HFFc6 (cell line): ENCODE data around the gene GNB1. TPM values are rescaled to one million over a fixed set of nuclear protein-coding genes. Genes with fewer than 3 reads are reported as not detected.

Source experiments
- DNase-seq: peaks from one replicate; pipeline ENCODE4 v3.0.0-alpha.2; 2018
- H3K27ac Mint-ChIP-seq: 2 replicates; pipeline ENCODE4 v1.8.0; 2020; ENCODE audit warnings: mild to moderate bottlenecking, mixed read lengths
- H3K27me3 Mint-ChIP-seq: 2 replicates; pipeline ENCODE4 v1.8.0; 2021; ENCODE audit warnings: mild to moderate bottlenecking, moderate library complexity, mixed read lengths; ENCODE audit not compliant: insufficient read depth
- H3K36me3 Mint-ChIP-seq: 2 replicates; pipeline ENCODE4 v1.8.0; 2021; ENCODE audit warnings: low read depth, mixed read lengths
- H3K4me1 Mint-ChIP-seq: 2 replicates; pipeline ENCODE4 v1.8.0; 2020; ENCODE audit warnings: low read depth, mixed read lengths
- H3K4me3 Mint-ChIP-seq: 2 replicates; pipeline ENCODE4 v1.8.0; 2020; ENCODE audit warnings: mild to moderate bottlenecking, moderate library complexity, mixed read lengths
- H3K9me3 Mint-ChIP-seq: 2 replicates; pipeline ENCODE4 v1.8.0; 2020; ENCODE audit warnings: mild to moderate bottlenecking, mixed read lengths
- total RNA-seq, 6 experiments: library from RNA; stranded (reverse); fragmentation: NEBNext Ultra II Directional; extraction: Animal tissue kit (Norgen Biotek cat#: 25700); gene quantifications; 2 replicates in 1 of 6; 3 replicates in 5 of 6; pipeline ENCODE4 v1.2.3, GENCODE V29; 2021
- TF ChIP-seq, protein P1 (sequence below): fragments of 200-600 bp; sonication (generic); IDR thresholded peaks from 2 replicates; pipeline ENCODE4 v1.5.0; 2021; ENCODE audit warnings: antibody characterized with exemption, mild to moderate bottlenecking

GNB1 gene
- total RNA-seq, 6 experiments from 2014 or later: 502 to 618 (median 574) TPM

DNA sequence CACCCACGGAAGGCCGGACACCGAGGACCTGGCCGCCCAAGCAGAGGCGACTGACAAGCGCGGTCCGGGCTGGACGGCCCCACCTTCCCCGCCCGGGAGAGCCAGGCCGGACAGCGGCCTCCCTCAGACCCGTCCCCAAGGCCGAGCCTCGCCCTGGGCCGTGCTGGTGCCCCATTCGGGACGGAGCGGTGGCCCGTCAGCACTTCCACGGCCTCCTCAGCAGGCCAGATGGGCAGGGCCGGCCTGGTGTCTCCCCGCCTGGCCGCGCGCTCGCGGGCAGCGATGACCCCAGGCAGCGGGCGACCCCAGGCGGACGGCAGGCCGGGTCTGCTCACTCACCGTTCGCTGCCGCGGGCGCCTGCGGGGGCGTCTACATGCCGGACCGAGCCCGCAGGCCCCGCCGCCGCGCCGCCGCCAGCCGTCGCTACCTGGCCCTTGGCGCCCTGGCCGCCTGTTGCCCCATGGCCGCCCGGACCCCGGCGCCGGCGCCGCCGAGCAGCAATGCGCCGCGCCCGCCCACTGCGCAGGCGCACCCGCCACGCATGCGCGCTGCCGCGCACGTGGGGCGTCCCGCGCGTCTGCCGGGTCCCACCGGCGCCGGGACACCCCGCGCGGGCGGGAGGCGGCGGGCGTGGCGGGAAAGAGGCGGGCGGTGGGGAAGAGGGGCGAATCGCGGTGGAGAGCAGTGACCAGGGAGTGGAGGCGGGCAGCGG, 112.8 kb downstream of the GNB1 start, which contains the start of gene NADK:
Gene NADK (minus strand): TSS at position 521 of the 713 bp plus-strand sequence. CDS start 13,064 bp downstream, outside the sequence.
- H3K27me3 Mint-ChIP-seq: peaks cover 24% of the 10 kb centered on the region
- peaks cover 6% of the 10 kb centered on the region; the same call in 1 of the 2 replicates for H3K36me3 Mint-ChIP-seq
- peak within 1 kb of the TSS; percentile 77 for H3K27ac Mint-ChIP-seq
- H3K4me3 Mint-ChIP-seq: peak within 1 kb of the TSS; percentile 87
- peaks cover 55% of the 10 kb centered on the region for H3K4me1 Mint-ChIP-seq
- TF ChIP-seq, protein P1, sequence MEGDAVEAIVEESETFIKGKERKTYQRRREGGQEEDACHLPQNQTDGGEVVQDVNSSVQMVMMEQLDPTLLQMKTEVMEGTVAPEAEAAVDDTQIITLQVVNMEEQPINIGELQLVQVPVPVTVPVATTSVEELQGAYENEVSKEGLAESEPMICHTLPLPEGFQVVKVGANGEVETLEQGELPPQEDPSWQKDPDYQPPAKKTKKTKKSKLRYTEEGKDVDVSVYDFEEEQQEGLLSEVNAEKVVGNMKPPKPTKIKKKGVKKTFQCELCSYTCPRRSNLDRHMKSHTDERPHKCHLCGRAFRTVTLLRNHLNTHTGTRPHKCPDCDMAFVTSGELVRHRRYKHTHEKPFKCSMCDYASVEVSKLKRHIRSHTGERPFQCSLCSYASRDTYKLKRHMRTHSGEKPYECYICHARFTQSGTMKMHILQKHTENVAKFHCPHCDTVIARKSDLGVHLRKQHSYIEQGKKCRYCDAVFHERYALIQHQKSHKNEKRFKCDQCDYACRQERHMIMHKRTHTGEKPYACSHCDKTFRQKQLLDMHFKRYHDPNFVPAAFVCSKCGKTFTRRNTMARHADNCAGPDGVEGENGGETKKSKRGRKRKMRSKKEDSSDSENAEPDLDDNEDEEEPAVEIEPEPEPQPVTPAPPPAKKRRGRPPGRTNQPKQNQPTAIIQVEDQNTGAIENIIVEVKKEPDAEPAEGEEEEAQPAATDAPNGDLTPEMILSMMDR: no peak
- peak; percentile 25 for DNase-seq
- no peaks in the 10 kb centered on the region for H3K9me3 Mint-ChIP-seq

DNA sequence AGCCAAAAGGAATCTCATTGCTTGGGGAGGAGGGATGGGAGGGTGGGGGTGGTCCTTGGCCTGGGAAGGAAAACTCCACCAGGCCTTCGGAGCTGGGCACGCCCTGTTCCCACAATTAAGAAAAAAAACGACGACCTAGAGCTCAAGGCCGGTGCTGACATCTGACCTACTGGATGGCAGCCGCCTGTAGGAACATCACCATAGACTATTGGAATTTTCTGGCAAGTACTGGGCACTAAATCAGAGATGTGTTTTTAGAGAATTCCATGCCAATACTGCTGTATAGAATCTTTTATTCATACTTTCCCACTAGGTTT, 113.3 kb downstream of the GNB1 start:
- no peak for DNase-seq
- peak overlapping the region; percentile 77 for H3K27ac Mint-ChIP-seq

DNA sequence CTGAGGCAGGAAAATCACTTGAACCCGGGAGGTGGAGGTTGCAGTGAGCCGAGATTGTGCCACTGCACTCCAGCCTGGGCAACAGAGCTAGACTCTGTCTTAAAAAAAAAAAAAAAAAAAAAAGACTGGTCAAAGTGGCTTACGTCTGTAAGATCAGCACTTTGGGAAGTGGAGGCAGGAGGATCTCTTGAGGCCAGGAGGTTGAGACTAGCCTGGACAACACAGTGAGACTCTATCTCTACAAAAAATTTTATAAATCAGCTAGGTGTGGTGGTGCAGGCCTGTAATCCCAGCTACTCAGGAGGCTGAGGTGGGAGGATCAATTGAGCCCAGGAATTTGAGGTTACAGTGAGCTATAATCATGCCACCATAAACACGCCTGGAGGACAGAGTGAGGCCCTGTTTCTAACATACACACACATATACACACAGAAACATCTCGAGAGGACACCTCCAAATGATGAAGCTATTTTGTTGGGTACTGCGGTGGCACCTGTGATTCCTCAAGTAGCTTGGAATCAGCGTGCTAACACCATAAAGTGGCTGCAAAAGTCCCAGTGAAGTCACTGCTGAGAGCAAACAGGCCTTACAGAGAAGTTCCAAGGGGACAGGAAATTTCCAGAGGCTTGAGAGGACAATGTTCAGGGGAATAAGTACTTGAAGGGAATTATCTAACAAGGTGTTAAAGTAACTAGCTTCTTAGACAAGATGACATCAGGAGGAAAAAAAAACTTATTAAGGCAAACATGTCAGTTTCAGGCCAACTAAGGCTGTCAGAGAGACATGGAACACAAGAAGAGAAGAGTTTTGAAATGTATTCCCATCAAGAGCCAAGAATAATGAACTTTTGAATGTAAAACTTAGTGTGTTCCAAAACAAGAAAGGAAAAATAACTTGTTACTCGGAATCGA, 114.0 kb downstream of the GNB1 start:
- Mint-ChIP-seq H3K9me3 (no peaks in the 10 kb centered on the region), H3K36me3 (peaks cover 6% of the 10 kb centered on the region; the same call in 1 of the 2 replicates), H3K4me1 (peaks cover 50% of the 10 kb centered on the region), H3K27me3 (peaks cover 24% of the 10 kb centered on the region), H3K4me3 (peak overlapping the region; percentile 87), H3K27ac (peak overlapping the region; percentile 77)
- DNase-seq: no peak
- TF ChIP-seq, protein P1: no peak

More for the DNA sequence above, 113.3 kb downstream of the GNB1 start:
- TF ChIP-seq, protein P1: no peak
- Mint-ChIP-seq H3K36me3 (peaks cover 6% of the 10 kb centered on the region; the same call in 1 of the 2 replicates), H3K4me3 (peak overlapping the region; percentile 87), H3K9me3 (no peaks in the 10 kb centered on the region), H3K27me3 (peaks cover 24% of the 10 kb centered on the region), H3K4me1 (peaks cover 50% of the 10 kb centered on the region)

DNA sequence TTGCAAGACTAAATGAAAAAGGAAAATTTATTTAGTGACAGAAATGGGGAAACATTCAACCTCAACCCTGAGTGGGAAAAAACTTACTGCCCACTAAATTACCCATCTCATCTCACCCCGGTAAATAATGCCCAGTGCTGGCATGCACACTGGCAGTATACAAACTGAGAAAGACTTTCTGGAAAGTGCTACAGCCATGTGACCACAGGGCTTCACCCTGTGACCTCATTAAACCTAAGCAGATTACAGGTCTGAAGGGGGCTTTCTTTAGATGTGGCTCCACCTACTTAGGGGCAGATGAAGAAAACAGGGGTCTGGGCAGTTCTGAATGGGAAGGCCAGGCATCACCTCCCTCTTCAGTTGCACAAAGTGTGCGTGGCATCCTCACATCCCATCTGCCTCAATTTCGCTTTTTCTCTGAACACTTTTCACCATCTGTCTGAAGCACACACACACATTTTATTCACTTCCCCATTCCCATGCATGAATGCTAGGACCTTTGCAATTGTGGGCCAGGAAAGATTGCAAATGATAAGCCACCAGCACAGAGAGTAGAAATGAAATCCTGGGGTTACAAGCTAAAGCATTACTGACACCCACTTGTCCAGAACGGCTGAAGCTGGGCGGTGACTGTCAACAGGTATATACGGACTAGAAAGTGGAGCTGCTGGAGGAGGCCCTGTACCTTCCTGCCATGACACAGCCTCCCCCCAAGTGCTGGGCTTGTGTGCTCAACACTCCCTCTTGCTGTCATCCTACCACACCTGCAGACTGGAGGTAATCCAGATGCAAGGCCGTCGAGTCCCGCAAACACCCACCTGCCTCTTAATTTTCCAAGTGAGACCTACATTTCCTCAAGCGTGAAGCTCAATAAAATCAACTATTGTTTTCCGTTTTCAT, 115.3 kb downstream of the GNB1 start:
- Mint-ChIP-seq H3K4me1 (peaks cover 38% of the 10 kb centered on the region), H3K27me3 (peaks cover 16% of the 10 kb centered on the region)

More for the DNA sequence above, 115.3 kb downstream of the GNB1 start:
- H3K4me3 Mint-ChIP-seq: peak overlapping the region; percentile 46; the same call in 1 of the 2 replicates
- H3K36me3 Mint-ChIP-seq: peaks cover 15% of the 10 kb centered on the region
- H3K9me3 Mint-ChIP-seq: peaks cover 7% of the 10 kb centered on the region
- peak overlapping the region; percentile 18 for H3K27ac Mint-ChIP-seq
- no peak for DNase-seq
- TF ChIP-seq, protein P1: no peak
